Activated naive CD4-positive, alpha-beta T cell treated with anti-CD3 and anti-CD28 coated beads, Interleukin-2, amount 50 U/mL, for 72 hours (primary cell): Measurements from ENCODE around the gene CNTNAP2. TPM values are rescaled to one million over a fixed set of nuclear protein-coding genes. Genes with fewer than 3 reads are reported as not detected.
"Not testable (repeated sequence)": the region's sequence is repeated elsewhere in the genome, so short reads cannot be mapped to it uniquely, and the experiment has no call there.

Experiments used
- ATAC-seq, 2 donors: fragments of 150-1000 bp; cut with Tn5 transposase; 2 replicates each; pipeline ENCODE4 v1.10.0; 2021; ENCODE audit warnings: mild to moderate bottlenecking in 2 of 2, moderate library complexity in 2 of 2
- DNase-seq, 2 donors: peaks; one replicate each; pipeline ENCODE4 v3.0.0; 2021 to 2022; ENCODE audit warnings: low spot score in 2 of 2
- H3K27ac Mint-ChIP-seq, 2 donors: one replicate each; pipeline ENCODE4 v1.8.0; 2022; ENCODE audit warnings: mild to moderate bottlenecking in 2 of 2, mixed read lengths in 2 of 2
- H3K36me3 Mint-ChIP-seq, 2 donors: one replicate each; pipeline ENCODE4 v1.8.0; 2022; ENCODE audit warnings: mixed read lengths in 2 of 2
- H3K9me3 Mint-ChIP-seq, 2 donors: one replicate each; pipeline ENCODE4 v1.8.0; 2022; ENCODE audit warnings: mixed read lengths in 2 of 2
- total RNA-seq, 2 donors: library from RNA; stranded (reverse); gene quantifications; one replicate each; pipeline ENCODE4 v1.2.3, GENCODE V29; 2022

CNTNAP2 gene
- total RNA-seq, 2 donors from 2014 or later: not detected

DNA sequence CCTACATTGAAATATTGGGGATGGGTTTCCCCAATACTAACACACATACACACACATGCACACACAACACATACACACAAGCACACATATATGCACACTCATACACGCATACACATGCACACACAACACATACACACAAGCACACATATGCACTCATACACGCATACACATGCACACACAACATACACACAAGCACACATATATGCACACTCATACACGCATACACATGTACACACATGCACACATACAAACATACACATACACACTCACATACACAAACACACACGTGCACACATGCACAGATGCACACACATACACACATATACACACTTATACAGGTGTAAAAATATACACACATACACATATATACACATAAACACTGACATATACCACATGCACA lies 2346.6 kb downstream of the CNTNAP2 start:
- Mint-ChIP-seq H3K9me3 (peaks cover 7 to 8% of the 10 kb centered on the region in 2 donors), H3K36me3 (no peaks in the 10 kb centered on the region), H3K27ac (no peak overlapping the region)
- ATAC-seq (no peak), DNase-seq (no peak)

- H3K27ac Mint-ChIP-seq: no peak overlapping the region
- no peaks in the 10 kb centered on the region for H3K36me3 Mint-ChIP-seq
- H3K9me3 Mint-ChIP-seq: peaks cover 7 to 8% of the 10 kb centered on the region in 2 donors
- ATAC-seq (no peak), DNase-seq (no peak)
These were observed 2348.3 kb downstream of the CNTNAP2 start for GRCh38 chr7:148464947-148465346.

- not testable (repeated sequence) for H3K27ac Mint-ChIP-seq, ATAC-seq
These were observed 2348.8 kb downstream of the CNTNAP2 start for GRCh38 chr7:148465441-148465840.

GRCh38 chr7:148466120-148466519 lies 2349.5 kb downstream of the CNTNAP2 start:
- Mint-ChIP-seq H3K36me3 (no peaks in the 10 kb centered on the region), H3K9me3 (peaks cover 7 to 8% of the 10 kb centered on the region in 2 donors), H3K27ac (no peak overlapping the region)
- no peak for DNase-seq
- no peak for ATAC-seq

More at GRCh38 chr7:148465441-148465840, 2348.8 kb downstream of the CNTNAP2 start:
- H3K9me3 Mint-ChIP-seq, DNase-seq, H3K36me3 Mint-ChIP-seq: not testable (repeated sequence)

- ATAC-seq: no peak
- Mint-ChIP-seq H3K9me3 (no peaks in the 10 kb centered on the region), H3K27ac (no peak overlapping the region)
These were observed 2352.1 kb downstream of the CNTNAP2 start for GRCh38 chr7:148468700-148469098.

More at GRCh38 chr7:148468700-148469098, 2352.1 kb downstream of the CNTNAP2 start:
- H3K36me3 Mint-ChIP-seq: no peaks in the 10 kb centered on the region
- no peak for DNase-seq
